ENCODE data around the gene XCR1. TPM values are rescaled to one million over a fixed set of nuclear protein-coding genes. Genes with fewer than 3 reads are reported as not detected.
"Not testable (repeated sequence)": the region's sequence is repeated elsewhere in the genome, so short reads cannot be mapped to it uniquely, and the experiment has no call there.

Gene XCR1
- total RNA-seq, 1 experiment from 2014 or later: not detected

DNA sequence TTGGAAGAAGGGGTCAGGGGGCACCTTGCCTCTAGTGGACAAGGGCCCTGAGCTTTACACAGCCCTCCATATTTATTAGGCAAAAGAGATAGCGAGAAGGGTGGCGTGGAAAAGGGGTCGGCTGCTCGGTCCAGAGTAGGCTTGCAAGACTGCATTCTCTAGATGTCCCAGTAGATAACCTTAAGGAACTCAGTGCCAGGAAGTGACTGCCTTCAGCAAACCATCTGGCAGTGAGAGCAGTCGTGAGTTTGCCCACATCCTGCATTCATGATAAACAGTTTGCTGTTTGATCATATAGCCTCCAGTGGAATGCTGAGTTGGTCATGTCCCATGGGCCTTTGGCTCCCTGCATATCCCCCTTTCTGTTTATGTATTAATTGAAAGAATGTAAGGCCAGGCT is 18.9 kb upstream of the XCR1 start:
- peak; percentile 41 for DNase-seq (ENCODE audit: low read depth)

DNA sequence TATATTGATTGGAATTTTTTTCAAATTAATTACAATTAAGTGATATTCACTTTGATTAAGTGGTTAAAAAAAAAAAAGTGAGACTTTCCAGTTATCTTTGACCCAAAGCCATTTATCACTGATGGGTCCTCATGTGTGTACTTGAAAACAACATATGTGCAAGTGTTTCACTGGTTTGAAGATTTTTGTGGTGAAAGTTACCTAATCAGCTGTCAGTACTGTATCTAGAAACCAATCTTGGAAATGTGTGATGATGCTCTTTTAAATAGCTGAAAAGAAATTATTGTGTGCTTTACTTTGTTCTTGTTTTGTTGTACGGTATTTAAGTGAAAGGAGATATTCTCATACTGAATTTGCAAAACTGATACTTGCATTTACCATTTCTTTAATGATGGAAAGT is 11.6 kb upstream of the XCR1 start:
- no peak for DNase-seq (ENCODE audit: low read depth)

DNA sequence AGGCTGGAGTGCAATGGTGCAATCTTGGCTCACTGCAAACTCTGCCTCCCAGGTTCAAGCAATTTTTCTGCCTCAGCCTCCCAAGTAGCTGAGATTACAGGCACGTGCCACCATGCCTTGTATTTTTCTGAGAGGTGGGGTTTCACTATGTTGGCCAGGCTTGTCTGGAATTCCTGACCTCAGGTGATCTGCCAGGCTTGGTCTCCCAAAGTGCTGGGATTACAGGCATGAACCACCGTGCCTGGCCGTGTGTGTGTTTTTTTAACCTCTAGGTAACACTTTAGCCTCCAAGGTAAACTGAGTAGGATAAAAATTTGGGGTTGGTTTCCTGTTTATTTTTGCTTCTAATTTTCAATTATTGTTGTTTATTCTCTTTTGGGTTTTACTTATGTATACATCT is 10.8 kb upstream of the XCR1 start:
- DNase-seq (ENCODE audit: low read depth): not testable (repeated sequence)

DNA sequence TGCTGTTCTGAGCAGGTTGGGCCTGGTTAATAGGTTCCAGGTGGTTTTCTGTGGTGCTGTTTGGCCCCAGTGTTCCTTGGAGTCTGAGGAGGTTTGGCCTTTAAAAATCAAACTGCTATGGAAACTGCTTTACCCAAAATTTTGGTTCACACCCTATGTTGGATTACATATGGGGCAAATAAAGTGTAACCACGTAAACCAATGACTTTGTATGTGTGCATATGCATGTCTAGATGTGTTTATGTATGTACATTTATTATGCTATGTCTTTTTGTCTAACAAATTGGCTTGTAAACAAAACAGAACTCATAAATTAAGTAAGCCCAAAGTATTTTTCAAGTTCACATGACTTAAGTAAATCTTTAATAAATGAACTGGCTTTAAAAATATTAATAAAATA is 8.9 kb upstream of the XCR1 start:
- DNase-seq (ENCODE audit: low read depth): no peak

DNA sequence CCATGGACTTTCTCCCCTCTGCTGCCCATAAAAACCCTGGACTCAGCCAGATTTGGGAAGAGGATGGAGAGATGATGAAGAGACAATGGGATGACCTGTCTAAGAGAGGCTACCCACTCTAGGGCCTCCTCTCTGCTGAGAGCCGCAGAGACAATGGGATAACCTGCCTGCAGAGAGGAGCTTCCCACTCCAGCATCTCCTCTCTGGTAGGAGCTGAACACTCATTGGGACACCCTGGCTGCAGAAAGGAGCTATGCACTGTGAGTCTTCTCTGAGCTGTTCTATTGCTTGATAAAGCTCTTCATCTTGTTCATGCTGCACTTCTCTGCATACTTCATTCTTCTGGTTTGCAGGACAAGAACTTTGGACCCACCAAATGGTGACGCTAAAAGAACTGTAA is 4.5 kb upstream of the XCR1 start:
- DNase-seq (ENCODE audit: low read depth): no peak

DNA sequence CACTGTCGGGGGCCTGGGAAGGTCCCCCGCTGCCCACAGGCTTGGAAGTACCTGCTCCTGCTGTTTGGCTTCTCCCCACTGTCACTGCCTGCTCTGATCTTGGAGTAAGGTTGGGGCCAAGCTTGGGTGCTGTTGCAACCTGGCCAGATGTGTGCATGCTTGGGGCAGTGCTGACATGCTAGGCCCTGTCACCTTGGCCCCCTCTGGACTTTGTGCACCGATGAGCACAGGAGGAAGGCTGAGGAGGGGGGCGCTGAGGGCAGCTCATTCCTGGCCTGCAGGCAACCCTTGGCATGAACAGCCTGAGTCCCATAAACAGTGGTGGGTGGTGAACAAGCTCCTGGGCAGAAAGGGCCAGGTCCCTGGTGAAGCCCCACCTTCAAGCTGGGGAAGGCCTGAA is 4.0 kb upstream of the XCR1 start:
- no peak for DNase-seq (ENCODE audit: low read depth)

DNA sequence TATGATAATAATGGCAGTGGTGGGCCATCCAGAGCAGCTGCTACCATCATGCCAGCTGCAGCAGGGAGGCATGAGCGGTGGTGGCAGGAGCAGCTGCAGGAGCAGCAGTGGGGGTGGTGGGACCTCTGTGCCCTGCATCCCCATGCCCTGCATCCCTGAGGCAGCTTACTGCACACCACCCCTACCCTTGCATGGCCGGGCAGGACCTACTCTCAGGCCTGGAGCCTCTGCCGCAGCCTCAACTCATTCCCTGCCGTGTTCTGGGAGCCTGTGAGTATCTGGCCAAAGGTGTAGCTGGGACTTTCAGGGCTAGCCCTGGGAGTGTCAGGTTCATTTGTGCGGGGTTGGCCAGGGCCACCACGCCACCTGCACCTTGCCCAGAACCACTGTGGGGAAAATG is 3.3 kb upstream of the XCR1 start:
- DNase-seq (ENCODE audit: low read depth): no peak

DNA sequence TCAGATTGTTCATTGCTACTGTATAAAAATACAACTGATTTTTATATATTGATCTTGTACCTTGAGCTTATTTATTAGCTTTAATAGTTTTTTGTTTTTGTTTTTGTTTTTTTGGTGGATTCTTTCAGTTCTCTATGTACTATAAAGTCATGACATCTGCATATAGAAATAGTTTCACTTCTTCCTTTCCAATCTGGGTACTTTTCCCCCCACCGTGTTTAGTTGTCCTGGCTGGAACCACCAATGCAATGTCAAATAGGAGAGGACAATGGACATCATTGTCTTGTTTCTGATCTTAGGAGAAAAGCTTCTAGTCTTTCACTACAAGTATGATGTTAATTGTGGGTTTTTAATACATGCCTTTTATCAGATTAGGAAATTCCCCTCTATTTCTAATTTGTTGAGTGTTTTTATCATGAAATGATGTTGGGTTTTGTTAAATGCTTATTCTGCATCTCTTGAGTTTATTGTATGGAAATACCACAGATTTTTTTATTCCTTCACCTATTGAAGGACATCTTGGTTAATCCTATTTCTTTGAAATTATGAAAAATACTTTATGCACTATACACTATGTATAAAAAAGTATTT is 2.8 kb upstream of the XCR1 start:
- DNase-seq (ENCODE audit: low read depth): no peak

DNA sequence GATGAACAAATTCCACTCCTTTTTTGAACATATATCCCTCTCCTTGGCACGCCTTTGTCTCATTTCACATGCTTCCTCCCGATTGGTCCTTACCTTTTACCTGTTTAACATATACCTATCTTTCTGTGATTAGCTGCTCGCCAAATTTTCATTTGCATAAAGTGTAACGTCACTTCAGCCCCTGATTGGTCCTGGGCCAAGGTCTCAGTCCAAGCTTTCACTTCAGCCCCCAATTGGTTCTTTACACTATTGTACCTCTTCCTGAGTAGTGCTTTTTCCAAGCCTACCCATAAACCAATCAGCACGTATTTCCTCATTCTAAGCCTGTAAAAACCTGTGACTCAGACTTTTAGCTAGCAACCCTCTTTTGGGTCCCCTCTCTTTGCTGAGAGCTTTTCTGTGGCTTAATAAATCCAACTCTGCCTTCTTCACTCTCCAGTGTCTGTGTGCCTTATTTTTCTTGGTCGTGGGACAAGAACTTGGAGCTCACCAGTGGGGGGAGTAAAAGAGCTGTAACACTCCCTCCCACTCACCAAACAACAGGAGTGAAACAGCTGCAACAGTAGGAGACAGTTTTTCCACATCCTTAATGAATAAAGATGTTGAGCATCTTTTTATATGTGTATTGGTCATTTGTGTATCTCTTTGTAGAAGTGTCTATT is 584 bp upstream of the XCR1 start:
- peak; percentile 18 for DNase-seq (ENCODE audit: low read depth)

DNA sequence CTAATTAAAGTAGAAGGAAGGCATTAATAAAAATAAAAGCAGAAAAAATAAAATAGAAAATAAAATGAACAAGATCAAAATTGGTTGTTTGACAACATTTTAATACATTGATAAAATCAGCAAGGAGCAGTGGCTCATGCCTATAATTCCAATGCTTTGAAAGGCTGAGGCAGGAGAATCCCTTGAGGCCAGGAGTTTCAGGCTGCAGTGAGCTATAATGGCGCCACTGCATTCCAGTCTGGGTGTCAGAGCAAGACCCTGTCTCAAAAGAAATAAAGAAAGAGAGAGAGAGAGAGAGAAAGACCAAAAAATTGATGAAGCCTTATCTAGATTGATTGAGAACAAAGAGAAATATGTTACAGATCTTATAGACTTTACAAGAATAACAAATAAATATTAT is 2.1 kb downstream of the XCR1 start:
- DNase-seq (ENCODE audit: low read depth): no peak

DNA sequence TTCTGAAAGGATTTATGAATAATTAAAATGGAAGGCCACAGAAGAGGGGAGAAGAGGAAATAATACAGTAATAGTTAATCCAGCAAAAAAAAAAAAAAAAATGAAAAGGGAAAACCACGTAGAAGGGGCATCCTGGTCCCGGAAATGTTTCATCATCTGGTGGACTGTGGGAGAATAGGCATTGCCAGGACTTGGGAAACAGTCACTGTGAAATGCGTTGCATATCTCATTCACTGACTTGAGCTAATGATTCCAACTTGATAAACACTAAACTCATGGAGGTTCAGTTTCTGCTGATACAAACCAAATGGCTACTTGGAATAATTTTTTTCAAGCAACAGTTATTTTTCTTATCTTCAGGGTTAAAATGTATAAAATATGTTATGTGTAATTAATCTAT is 3.2 kb downstream of the XCR1 start:
- no peak for DNase-seq (ENCODE audit: low read depth)

DNA sequence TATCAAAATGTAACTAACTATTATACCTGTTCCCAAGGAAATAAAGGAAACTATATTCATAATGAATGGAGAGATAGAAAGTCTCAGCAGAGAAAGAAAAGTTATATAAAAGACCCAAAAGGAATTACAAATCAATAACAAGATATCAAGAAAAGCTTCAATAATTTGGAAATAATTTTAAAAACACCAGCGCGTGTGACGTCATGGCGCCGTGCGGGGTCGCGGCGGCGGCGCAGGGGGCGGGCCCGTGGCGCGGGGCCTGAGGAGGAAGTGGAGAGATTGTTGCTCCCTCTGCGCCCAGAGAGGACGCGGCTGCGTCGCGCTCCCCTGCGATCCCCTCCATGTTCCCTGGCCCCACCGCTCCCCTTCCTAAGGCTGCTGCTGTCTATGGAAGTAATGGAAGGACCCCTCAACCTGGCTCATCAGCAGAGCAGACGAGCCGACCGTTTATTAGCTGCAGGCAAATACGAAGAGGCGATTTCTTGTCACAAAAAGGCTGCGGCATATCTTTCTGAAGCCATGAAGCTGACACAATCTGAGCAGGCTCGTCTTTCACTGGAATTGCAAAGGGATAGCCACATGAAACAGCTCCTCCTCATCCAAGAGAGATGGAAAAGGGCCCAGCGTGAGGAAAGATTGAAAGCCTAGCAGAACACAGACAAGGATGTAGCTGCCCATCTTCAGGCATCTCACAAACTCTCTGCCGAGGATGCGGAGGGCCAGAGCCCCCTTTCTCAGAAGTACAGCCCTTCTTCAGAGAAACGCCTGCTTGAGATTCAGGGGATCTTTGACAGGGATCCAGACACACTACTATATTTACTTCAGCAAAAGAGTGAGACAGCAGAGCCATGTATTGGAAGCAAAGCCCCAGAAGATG is 4.1 kb downstream of the XCR1 start:
- no peak for DNase-seq (ENCODE audit: low read depth)

DNA sequence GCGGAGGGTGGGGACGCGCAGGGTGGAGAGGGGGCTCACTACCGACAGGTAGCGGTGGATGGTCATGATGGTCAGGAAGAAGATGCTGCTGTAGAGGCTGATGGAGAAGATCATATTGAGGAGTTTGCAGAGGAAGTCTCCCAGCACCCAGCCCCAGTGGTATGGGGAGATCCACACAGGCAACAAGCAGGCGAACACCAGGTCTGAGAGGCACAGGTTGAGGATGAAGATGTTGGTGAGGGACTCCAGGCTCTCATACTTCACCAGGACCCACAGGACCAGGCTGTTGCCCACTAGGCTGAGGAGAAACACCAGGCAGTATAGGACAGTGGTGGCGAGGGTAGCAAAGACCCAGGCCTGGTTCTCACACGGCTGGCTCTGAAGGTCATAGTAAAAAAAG is 5.8 kb downstream of the XCR1 start:
- DNase-seq (ENCODE audit: low read depth): no peak

DNA sequence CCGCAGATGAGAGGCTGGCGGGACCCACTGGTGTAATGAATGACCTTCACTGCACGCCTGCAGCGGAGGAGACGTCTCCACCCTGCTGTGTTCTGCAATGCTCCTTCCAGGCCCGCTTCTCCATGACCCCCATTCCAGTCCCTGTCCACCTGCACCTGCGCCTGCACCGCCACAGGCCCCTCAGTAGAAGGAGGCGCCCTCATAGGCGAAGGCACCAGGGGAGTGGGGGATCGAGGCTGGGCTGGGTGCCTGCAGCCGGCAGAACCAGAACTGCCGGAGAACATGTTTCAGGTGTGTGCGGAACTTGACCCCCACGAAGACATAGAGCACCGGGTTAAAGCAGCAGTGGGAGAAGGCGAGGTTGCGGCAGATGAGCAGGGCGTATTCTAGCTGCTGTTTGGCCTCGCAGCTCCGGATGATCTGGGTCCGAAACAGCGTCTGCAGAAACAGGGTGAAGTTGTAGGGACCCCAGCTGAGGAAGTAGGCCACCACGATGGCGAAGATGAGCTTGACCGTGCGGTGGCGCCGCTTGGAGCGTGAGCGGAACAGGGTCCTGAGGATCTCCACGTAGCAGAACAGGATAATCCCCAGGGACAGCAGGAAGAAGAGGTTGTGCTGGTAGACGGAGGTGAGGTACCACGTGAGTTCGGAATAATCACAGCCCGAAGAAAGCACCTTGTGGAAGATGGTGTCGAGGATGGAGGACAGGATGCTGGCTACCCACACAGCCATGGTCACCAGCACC is 6.3 kb downstream of the XCR1 start:
- DNase-seq (ENCODE audit: low read depth): no peak

DNA sequence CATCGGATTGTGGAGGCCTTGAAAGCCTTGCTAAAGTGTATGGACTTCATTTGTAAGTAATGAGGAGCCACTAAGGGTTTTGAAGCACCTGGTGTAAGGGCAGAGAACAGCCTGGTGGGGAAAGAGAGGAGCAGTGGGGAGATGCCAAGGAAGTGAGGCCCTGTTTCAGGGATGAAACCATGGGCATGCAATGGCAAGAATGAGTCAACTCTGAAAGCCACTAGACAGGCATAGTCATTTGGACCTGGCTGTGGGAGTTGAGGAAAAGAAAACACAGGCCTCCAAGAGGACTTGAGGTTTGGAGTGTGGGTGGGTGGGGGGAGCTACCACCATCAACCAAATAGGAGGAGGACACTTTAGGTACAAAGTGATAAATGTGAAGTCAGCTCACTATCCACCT is 7.6 kb downstream of the XCR1 start:
- DNase-seq (ENCODE audit: low read depth): peak; percentile 38

DNA sequence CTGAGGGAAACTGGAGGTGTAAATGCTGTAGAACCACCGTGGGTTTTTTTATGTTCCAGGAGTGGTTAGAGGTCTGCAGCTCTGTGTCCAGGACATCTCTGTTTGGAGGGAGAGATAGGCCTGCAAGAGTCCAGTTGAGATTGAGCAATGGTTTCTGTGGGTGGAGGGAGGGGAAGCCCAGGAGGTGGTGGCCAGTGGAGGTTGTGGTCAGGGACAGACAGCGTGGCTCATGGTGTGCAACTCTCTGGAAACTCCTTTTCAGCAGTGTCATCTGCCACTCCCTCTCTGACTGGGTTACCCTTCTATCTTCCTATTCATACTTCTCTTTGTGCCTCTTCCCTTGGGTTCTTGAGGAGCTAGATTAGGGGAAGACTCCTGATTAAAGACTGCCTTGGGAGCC is 9.6 kb downstream of the XCR1 start:
- DNase-seq (ENCODE audit: low read depth): peak; percentile 18

DNA sequence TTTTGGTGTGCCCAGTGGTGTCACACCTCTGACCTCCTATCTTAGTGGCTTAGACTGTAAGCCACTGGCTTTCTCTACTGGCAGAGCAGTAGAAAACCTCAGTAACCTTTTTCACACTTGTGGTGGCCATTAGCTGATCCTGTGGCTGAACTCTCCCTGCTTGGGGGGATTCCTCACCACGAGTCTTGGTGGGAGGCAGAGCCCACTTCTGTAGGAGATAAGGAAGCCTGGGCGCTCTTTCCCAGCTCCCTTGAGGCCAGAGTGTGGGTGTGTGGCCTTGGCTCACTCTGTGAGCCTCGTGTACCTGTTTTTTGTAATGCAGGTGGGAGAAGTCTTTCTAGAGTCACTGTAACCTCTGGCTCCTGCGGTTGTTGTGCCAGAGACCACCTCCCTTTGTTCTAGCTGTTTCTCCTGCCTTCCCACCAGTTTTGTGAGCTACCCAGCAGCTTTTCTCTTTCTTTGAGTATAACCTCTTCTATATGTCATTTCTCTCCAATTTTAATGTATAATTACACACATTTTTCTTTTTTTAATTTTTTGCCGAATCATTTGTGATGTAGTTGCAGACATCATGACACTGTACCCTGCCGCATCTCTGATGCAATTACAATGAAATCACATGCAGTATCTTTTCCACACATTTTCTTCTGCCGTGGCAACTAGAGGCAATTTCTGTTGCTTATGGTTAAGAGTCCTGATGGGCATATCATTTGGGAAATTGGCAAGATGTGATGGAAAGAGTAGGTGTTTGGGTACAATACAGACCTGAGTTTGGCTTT is 13.8 kb downstream of the XCR1 start:
- no peak for DNase-seq (ENCODE audit: low read depth)

DNA sequence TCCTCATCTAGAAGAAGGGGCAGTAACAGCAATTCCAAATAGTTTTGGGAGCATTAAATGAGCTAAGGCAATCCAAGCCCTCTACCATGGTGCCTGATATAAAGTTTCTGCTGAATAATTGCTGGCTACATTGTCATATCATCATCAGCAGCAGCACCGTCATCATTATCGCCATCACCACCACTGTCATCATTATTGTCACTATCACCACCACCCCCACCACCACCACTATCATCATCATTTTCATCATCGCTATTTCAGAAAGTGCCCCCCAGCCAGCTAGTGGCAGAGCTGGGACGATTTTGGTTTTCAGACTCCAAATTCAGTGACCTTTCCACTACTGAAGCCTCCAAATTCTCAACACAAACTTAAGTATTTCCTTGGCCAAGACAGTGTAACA is 15.0 kb downstream of the XCR1 start:
- no peak for DNase-seq (ENCODE audit: low read depth)

DNA sequence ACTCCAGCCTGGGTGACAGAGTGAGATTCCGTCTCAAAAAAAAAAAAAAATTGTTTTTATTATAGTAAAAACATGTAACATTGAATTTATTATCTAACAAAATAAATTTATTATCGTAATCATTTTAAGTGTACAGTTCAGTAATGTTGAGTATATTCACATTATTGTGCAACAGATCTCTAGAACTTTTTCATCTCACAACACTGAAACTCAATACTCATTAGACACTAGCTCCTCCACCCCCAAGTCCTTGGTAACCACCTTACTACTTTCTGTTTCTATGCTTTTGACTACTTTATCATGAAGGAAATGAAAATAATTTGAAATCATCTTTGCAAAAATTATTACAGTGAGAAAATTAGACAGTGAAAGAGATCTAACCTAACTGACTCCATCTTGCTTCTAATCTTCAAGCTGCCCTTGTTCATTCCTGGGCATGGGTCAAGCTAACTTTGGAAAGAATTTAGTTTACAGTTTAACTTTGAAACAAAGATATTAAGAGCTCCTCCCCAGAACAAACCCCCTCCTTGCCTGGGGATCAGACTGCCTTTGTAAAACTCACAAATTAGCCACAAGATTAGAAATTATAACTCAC is 16.7 kb downstream of the XCR1 start:
- DNase-seq (ENCODE audit: low read depth): no peak

DNA sequence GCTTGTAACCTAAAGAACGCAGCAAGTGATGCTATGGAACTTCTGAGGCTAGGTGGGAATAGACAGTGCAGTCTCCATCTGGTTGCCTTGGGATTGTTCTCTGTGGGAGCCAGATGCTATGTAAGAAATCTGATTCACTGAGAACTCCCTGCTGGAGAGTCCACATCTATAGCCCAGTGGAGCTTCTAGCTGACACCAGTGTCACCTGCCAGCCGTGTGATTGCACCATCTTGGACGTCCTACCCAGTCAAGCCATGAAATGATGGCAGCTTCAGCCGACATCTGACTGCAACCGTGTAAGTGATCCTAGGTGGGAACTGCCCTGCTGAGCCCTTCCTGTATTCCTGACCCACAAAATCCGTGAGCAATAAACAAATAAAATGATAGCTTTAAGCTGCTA is 19.2 kb downstream of the XCR1 start:
- DNase-seq (ENCODE audit: low read depth): no peak

DNA sequence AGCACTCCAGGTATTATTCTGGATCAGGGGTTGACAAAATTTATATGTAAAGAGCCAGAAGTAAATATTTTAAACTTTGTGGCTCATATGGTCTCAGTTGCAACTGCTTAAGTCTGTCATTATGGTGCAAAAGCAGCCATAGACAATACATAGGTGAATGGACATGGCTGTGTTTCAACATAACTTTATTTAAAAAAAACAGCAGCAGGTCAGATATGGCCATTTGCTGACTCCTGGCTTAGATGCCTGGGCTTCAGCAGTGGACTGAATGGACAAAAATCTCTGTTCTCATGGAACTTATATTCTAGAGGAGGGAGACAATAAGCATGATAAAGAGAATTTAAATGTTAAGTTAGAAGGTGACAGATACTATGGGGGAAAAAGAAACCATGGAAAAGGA is 20.0 kb downstream of the XCR1 start:
- no peak for DNase-seq (ENCODE audit: low read depth)
